Smooth muscle cell of the pulmonary artery (primary cell): ENCODE measurements around the gene NOX1. TPM values are rescaled to one million over a fixed set of nuclear protein-coding genes. Genes with fewer than 3 reads are reported as not detected.

Experiments
- total RNA-seq: library from RNA; depleted of rRNA; stranded (reverse); fragments of >200 nt; gene quantifications from 2 replicates; pipeline ENCODE4 v1.2.3, GENCODE V29; 2014

NOX1 gene
- total RNA-seq = not detected in 2 replicates

DNA sequence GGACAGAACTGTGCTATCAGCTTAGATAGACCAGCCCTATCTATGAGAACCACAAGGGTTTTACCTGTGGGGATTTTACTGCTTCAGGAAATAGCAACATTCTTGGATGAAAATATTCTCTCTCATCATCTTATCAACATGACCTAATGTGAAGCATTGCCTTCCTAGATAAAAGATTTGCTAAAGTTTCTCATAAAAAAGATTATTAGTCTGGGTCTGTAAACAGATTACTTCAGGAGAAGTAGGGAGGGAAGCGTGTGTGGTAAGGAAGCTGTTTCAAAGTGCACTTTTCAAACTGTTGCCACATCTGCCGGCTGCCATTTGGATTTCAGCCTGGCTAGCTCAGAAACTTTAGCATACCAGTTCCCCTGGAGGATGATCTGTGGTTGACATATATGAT is at the start of gene NOX1:
Gene NOX1, minus strand, starts transcription at position 35 of the 400 bp plus-strand sequence. CDS start 220 bp downstream, outside the sequence.

DNA sequence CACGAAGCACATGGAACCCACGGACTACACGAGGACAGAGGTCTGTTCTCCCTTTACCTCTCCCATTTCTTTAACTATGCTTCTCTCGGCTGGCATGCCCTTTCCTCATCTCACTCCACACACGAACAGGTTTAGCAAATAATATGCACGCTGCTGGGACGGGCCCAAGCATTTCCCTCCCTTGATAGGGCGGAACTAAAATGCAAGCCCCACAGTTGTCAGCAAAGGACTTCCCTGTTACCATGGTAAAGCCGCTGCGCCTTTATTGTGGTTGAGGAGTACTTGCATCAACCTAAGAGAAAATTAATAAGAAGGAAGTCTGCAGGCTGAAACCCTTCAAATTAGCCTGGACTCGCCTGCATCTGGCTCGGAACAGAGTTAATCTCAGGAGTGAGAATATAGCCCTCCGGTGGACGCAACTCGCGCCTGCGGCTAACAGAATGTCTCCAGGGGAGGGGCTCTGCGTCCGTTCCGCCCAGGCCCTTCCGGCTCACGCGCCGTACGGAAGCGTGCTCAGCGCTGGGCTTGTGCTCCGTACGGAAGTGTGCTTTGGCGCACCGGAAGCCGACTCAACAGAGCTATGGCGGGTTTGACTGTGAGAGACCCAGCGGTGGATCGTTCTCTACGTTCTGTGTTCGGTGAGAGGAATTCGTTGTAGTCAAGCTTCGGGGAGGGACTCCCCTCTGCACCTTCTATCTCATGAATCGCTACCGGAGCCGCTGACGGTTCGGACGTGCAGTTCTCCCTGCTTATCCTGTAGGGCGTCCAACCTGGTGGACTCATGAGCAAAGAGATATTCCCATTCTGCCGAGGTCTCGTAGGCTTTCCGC is 54.1 kb downstream of the NOX1 start, which contains the start of gene CSTF2:
Gene CSTF2, plus strand, starts transcription at position 555 of the 830 bp plus-strand sequence. Its CDS starts 26 bp downstream, at position 581.

Other genes with a start within 250 kb of the NOX1 start
- gene TSPAN6, start 237.6 kb downstream of the NOX1 start, total RNA-seq = 21.7 and 36.5 TPM in 2 replicates
- gene SRPX2, start 230.2 kb downstream of the NOX1 start, total RNA-seq = 32.5 and 210 TPM in 2 replicates
- gene SYTL4, start 142.2 kb downstream of the NOX1 start, total RNA-seq = 3.9 and 4.1 TPM in 2 replicates
- 13.6 and 15.5 TPM in 2 replicates for gene CSTF2, start 54.0 kb downstream of the NOX1 start, total RNA-seq
- gene XKRX, start 54.6 kb upstream of the NOX1 start, total RNA-seq = 0.07 and 0.10 TPM in 2 replicates
- not detected in 2 replicates for gene ARL13A, start 95.3 kb upstream of the NOX1 start, total RNA-seq
- gene TRMT2B, start 177.8 kb upstream of the NOX1 start, total RNA-seq = 13.0 and 14.9 TPM in 2 replicates
- gene TMEM35A, start 204.5 kb upstream of the NOX1 start, total RNA-seq = 5.5 and 7.2 TPM in 2 replicates
- 5.0 and 7.8 TPM in 2 replicates for gene CENPI, start 223.8 kb upstream of the NOX1 start, total RNA-seq